ENCODE data around the gene ACAA1. TPM values are rescaled to one million over a fixed set of nuclear protein-coding genes. Genes with fewer than 3 reads are reported as not detected.

ACAA1 gene, protein sequence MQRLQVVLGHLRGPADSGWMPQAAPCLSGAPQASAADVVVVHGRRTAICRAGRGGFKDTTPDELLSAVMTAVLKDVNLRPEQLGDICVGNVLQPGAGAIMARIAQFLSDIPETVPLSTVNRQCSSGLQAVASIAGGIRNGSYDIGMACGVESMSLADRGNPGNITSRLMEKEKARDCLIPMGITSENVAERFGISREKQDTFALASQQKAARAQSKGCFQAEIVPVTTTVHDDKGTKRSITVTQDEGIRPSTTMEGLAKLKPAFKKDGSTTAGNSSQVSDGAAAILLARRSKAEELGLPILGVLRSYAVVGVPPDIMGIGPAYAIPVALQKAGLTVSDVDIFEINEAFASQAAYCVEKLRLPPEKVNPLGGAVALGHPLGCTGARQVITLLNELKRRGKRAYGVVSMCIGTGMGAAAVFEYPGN
- total RNA-seq (11.7 TPM), polyA plus RNA-seq (ENCODE audit: insufficient read depth in 1 of 8, insufficient read length in 8 of 8, low replicate concordance in 1 of 8) (10 to 100 TPM; 31.4 to 35.8 (median 33.7) TPM)
- long read RNA-seq, donor 1, partial matches to known transcripts: 0 of 1 reads
- long read RNA-seq, donor 1, other reads (novel, unspliced or antisense): 0 of 1 reads
- long read RNA-seq, donor 2: 0 reads
- long read RNA-seq, donor 3, transcript ACAA1-202 (12 exons, 1,785 nt): major isoform, 7 of 13 reads
- long read RNA-seq, donor 3, partial matches to known transcripts: 0 of 13 reads
- long read RNA-seq, donor 3, other reads (novel, unspliced or antisense): 0 of 13 reads
- long read RNA-seq, donor 4, partial matches to known transcripts: 0 of 3 reads
- long read RNA-seq, donor 4, other reads (novel, unspliced or antisense): 0 of 3 reads
- long read RNA-seq, donor 5, transcript ACAA1-202 (12 exons, 1,785 nt): major isoform, 16 of 19 reads
- long read RNA-seq, donor 5, partial matches to known transcripts: 0 of 19 reads
- long read RNA-seq, donor 5, other reads (novel, unspliced or antisense): 0 of 19 reads
- long read RNA-seq, donor 6, transcript ACAA1-202 (12 exons, 1,785 nt): major isoform, 11 of 21 reads
- long read RNA-seq, donor 6, partial matches to known transcripts: 6 of 21 reads
- long read RNA-seq, donor 6, other reads (novel, unspliced or antisense): 0 of 21 reads
- long read RNA-seq, donor 7, transcript ACAA1-202 (12 exons, 1,785 nt): major isoform, 5 of 7 reads
- long read RNA-seq, donor 7, partial matches to known transcripts: 0 of 7 reads
- long read RNA-seq, donor 7, other reads (novel, unspliced or antisense): 0 of 7 reads
- long read RNA-seq, donor 8: 0 reads
- long read RNA-seq, donor 9, partial matches to known transcripts: 0 of 3 reads
- long read RNA-seq, donor 9, other reads (novel, unspliced or antisense): 0 of 3 reads
- long read RNA-seq, donor 10, transcript ACAA1-202 (12 exons, 1,785 nt): major isoform, 8 of 9 reads
- long read RNA-seq, donor 10, partial matches to known transcripts: 0 of 9 reads
- long read RNA-seq, donor 10, other reads (novel, unspliced or antisense): 0 of 9 reads
- long read RNA-seq, donor 11, partial matches to known transcripts: 0 of 4 reads
- long read RNA-seq, donor 11, other reads (novel, unspliced or antisense): 0 of 4 reads

- H3K27me3 ChIP-seq (ENCODE audit: control insufficient read depth, insufficient read depth, low read length): no peaks in the 10 kb centered on the region
- H3K9me3 ChIP-seq (replicated peaks; ENCODE audit: control insufficient read depth, low read depth, low read length): no peaks in the 10 kb centered on the region
- under 1% methylated on average over 54 of the region's 66 CpGs for WGBS (ENCODE audit: insufficient coverage)
- peaks cover 49% of the 10 kb centered on the region for H3K36me3 ChIP-seq (ENCODE audit: control insufficient read depth, insufficient read depth, low read length)
- DNase-seq: peak; percentile 100
- H3K27ac ChIP-seq (ENCODE audit: low read length): peak within 1 kb of the TSS; percentile 99
- peaks cover 31% of the 10 kb centered on the region for H3K4me1 ChIP-seq (ENCODE audit: control insufficient read depth, insufficient read depth, low read length)
- H3K4me3 ChIP-seq (ENCODE audit: low read length): peak within 1 kb of the TSS; percentile 91
These were observed at the start of gene ACAA1 for GRCh38 chr3:38136777-38137614. Gene ACAA1 (minus strand): TSS chr3:38137127. CDS start chr3:38137035, 92 bp downstream.

- H3K9me3 ChIP-seq (replicated peaks; ENCODE audit: control insufficient read depth, low read depth, low read length): no peaks in the 10 kb centered on the region
- H3K4me3 ChIP-seq (ENCODE audit: low read length): no peak overlapping the region
- no peaks in the 10 kb centered on the region for H3K36me3 ChIP-seq (ENCODE audit: control insufficient read depth, insufficient read depth, low read length)
- no peak overlapping the region for H3K27ac ChIP-seq (ENCODE audit: low read length)
- no peaks in the 10 kb centered on the region for H3K4me1 ChIP-seq (ENCODE audit: control insufficient read depth, insufficient read depth, low read length)
- WGBS (ENCODE audit: insufficient coverage): no CpG with 5 or more reads among the region's 2 CpGs
- no peaks in the 10 kb centered on the region for H3K27me3 ChIP-seq (ENCODE audit: control insufficient read depth, insufficient read depth, low read length)
- DNase-seq: no peak
These were observed 40.3 kb upstream of the ACAA1 start for GRCh38 chr3:38177181-38177580.

DNA sequence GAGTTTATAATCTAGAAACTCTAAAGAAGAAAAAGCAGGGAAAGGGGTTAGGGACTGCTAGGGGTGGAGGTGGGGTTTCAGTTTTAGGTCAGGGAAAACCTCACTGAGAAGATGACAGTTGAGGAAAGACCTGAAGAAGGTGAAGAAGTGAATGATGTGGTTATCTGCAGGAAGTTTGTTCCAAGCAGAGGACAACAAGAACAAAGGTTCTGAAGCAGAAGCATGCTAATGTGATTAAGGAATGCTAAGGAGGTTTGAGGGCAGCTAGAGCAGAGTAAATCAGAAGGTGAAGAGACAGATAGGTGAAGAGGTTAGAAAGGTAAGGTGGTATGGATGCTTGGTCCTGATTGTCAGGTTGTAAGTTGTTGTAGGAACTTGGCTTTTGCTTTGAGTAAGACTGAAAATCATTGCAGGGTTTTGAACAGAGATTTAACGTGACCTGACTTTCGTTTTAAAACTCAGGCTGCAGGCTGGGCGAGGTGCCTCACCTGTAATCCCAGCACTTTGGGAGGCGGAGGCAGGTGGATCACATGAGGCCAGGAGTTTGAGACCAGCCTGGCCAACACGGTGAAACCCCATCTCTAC lies 37.0 kb upstream of the ACAA1 start:
- Histone ChIP-seq H3K9me3 (replicated peaks; ENCODE audit: control insufficient read depth, low read depth, low read length) (no peaks in the 10 kb centered on the region), H3K4me3 (ENCODE audit: low read length) (no peak overlapping the region), H3K27ac (ENCODE audit: low read length) (no peak overlapping the region), H3K27me3 (ENCODE audit: control insufficient read depth, insufficient read depth, low read length) (no peaks in the 10 kb centered on the region), H3K36me3 (ENCODE audit: control insufficient read depth, insufficient read depth, low read length) (no peaks in the 10 kb centered on the region), H3K4me1 (ENCODE audit: control insufficient read depth, insufficient read depth, low read length) (peaks cover 2% of the 10 kb centered on the region)
- 75% methylated on average over 3 of the region's 5 CpGs for WGBS (ENCODE audit: insufficient coverage)
- DNase-seq: no peak

DNA sequence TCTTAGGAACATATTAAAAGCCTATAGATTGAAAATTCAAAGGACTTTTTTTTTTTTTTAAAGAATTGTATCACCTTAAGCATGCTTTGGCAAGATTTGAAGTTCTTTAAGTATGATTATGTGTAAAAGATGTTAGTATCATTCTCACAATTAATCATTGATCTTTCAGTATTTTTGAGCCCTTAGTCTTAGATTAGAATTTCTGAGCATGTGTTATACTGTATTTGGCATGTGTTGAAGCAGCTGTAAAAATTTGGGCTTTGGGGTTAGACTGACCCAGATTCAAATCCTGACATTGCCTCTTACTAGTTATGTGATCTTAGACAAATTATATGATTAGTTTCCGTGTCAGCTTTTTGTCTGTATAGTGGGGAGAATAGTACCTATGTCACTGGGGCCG lies 34.7 kb upstream of the ACAA1 start:
- no peaks in the 10 kb centered on the region for H3K27me3 ChIP-seq (ENCODE audit: control insufficient read depth, insufficient read depth, low read length)

GRCh38 chr3:38170722-38171121 lies 33.8 kb upstream of the ACAA1 start:
- Histone ChIP-seq H3K4me3 (ENCODE audit: low read length) (no peak overlapping the region), H3K4me1 (ENCODE audit: control insufficient read depth, insufficient read depth, low read length) (peaks cover 12% of the 10 kb centered on the region), H3K27me3 (ENCODE audit: control insufficient read depth, insufficient read depth, low read length) (no peaks in the 10 kb centered on the region), H3K27ac (ENCODE audit: low read length) (no peak overlapping the region), H3K9me3 (replicated peaks; ENCODE audit: control insufficient read depth, low read depth, low read length) (no peaks in the 10 kb centered on the region), H3K36me3 (ENCODE audit: control insufficient read depth, insufficient read depth, low read length) (no peaks in the 10 kb centered on the region)
- WGBS (ENCODE audit: insufficient coverage): 100% methylated on average over 2 of the region's 4 CpGs
- no peak for DNase-seq

More for the DNA sequence above, 34.7 kb upstream of the ACAA1 start:
- H3K4me3 ChIP-seq (ENCODE audit: low read length): no peak overlapping the region
- no peak overlapping the region for H3K27ac ChIP-seq (ENCODE audit: low read length)
- H3K9me3 ChIP-seq (replicated peaks; ENCODE audit: control insufficient read depth, low read depth, low read length): no peaks in the 10 kb centered on the region
- DNase-seq: no peak
- no CpG with 5 or more reads among the region's 2 CpGs for WGBS (ENCODE audit: insufficient coverage)
- H3K4me1 ChIP-seq (ENCODE audit: control insufficient read depth, insufficient read depth, low read length): peaks cover 8% of the 10 kb centered on the region
- no peaks in the 10 kb centered on the region for H3K36me3 ChIP-seq (ENCODE audit: control insufficient read depth, insufficient read depth, low read length)

DNA sequence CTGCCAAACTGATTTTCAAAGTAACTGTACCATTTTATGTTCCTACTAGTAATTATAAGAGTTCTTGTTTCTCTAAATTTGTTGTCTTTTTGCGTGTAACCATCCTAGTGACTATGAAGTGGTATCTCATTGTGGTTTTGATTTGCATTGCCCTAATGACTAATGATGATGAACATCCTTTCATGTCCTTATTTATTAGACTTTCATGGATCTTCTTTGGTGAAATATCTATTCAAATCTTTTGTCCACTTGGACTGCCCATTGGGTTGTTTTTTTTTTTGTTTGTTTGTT lies 32.0 kb upstream of the ACAA1 start:
- WGBS (ENCODE audit: insufficient coverage): no CpG with 5 or more reads among the region's 1 CpG
- no peaks in the 10 kb centered on the region for H3K27me3 ChIP-seq (ENCODE audit: control insufficient read depth, insufficient read depth, low read length)
- H3K36me3 ChIP-seq (ENCODE audit: control insufficient read depth, insufficient read depth, low read length): no peaks in the 10 kb centered on the region
- H3K4me3 ChIP-seq (ENCODE audit: low read length): no peak overlapping the region
- no peaks in the 10 kb centered on the region for H3K9me3 ChIP-seq (replicated peaks; ENCODE audit: control insufficient read depth, low read depth, low read length)
- H3K4me1 ChIP-seq (ENCODE audit: control insufficient read depth, insufficient read depth, low read length): peaks cover 14% of the 10 kb centered on the region
- no peak for DNase-seq
- no peak overlapping the region for H3K27ac ChIP-seq (ENCODE audit: low read length)

GRCh38 chr3:38168151-38169026 lies 31.5 kb upstream of the ACAA1 start:
- no peaks in the 10 kb centered on the region for H3K9me3 ChIP-seq (replicated peaks; ENCODE audit: control insufficient read depth, low read depth, low read length)
- WGBS (ENCODE audit: insufficient coverage): no CpG with 5 or more reads among the region's 4 CpGs
- peaks cover 14% of the 10 kb centered on the region for H3K4me1 ChIP-seq (ENCODE audit: control insufficient read depth, insufficient read depth, low read length)
- no peak overlapping the region for H3K4me3 ChIP-seq (ENCODE audit: low read length)
- no peak for DNase-seq
- no peak overlapping the region for H3K27ac ChIP-seq (ENCODE audit: low read length)
- no peaks in the 10 kb centered on the region for H3K36me3 ChIP-seq (ENCODE audit: control insufficient read depth, insufficient read depth, low read length)
- H3K27me3 ChIP-seq (ENCODE audit: control insufficient read depth, insufficient read depth, low read length): no peaks in the 10 kb centered on the region

- no peak overlapping the region for H3K27ac ChIP-seq (ENCODE audit: low read length)
- no CpG with 5 or more reads among the region's 4 CpGs for WGBS (ENCODE audit: insufficient coverage)
- DNase-seq: no peak
- H3K4me1 ChIP-seq (ENCODE audit: control insufficient read depth, insufficient read depth, low read length): peaks cover 14% of the 10 kb centered on the region
- no peak overlapping the region for H3K4me3 ChIP-seq (ENCODE audit: low read length)
- H3K27me3 ChIP-seq (ENCODE audit: control insufficient read depth, insufficient read depth, low read length): no peaks in the 10 kb centered on the region
- no peaks in the 10 kb centered on the region for H3K9me3 ChIP-seq (replicated peaks; ENCODE audit: control insufficient read depth, low read depth, low read length)
- no peaks in the 10 kb centered on the region for H3K36me3 ChIP-seq (ENCODE audit: control insufficient read depth, insufficient read depth, low read length)
These were observed 30.7 kb upstream of the ACAA1 start for GRCh38 chr3:38167591-38167990.
